ENCODE data around the gene UBE2L5. TPM values are rescaled to one million over a fixed set of nuclear protein-coding genes. Genes with fewer than 3 reads are reported as not detected.
"Not testable (repeated sequence)": the region's sequence is repeated elsewhere in the genome, so short reads cannot be mapped to it uniquely, and the experiment has no call there.

The UBE2L5 gene
- total RNA-seq, 1 donor from 2014 or later: not detected

DNA sequence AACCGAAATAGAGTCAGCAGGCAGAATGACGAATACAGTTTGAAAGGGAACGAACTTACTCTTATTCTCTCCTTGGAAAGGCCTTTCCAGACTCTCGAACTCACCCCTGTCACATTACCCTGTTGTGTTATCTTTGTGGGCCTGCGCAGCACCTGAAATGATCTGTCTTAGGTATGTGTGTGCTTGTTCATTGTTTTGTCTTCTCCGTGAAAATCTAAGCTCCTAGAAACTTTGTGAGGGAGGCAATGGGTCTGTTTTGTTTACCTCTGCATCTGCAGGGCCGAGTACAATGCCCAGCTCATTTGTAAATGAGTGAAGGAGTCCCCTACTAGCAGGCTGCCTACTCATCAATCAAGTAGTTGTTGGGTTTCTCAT is 23.8 kb downstream of the UBE2L5 start:
- Histone ChIP-seq H3K36me3 (no peaks in the 10 kb centered on the region), H3K4me1 (peaks cover 28% of the 10 kb centered on the region), H3K27me3 (no peaks in the 10 kb centered on the region), H3K4me3 (peak overlapping the region; percentile 40 to 47), H3K9me3 (no peaks in the 10 kb centered on the region), H3K27ac (peak overlapping the region; percentile 85)
- DNase-seq (ENCODE audit: extremely low spot score in 2 of 2): no peak
- TF ChIP-seq, protein P1, sequence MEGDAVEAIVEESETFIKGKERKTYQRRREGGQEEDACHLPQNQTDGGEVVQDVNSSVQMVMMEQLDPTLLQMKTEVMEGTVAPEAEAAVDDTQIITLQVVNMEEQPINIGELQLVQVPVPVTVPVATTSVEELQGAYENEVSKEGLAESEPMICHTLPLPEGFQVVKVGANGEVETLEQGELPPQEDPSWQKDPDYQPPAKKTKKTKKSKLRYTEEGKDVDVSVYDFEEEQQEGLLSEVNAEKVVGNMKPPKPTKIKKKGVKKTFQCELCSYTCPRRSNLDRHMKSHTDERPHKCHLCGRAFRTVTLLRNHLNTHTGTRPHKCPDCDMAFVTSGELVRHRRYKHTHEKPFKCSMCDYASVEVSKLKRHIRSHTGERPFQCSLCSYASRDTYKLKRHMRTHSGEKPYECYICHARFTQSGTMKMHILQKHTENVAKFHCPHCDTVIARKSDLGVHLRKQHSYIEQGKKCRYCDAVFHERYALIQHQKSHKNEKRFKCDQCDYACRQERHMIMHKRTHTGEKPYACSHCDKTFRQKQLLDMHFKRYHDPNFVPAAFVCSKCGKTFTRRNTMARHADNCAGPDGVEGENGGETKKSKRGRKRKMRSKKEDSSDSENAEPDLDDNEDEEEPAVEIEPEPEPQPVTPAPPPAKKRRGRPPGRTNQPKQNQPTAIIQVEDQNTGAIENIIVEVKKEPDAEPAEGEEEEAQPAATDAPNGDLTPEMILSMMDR (IDR thresholded peaks at IDR 0.05): no peak
- TF ChIP-seq POLR2AphosphoS5 (IDR thresholded peaks at IDR 0.05; ENCODE audit: insufficient read depth in 1 of 2, low read depth in 1 of 2): peak; percentile 6 to 36
- intact Hi-C loops (cut with DNase I): no loop called here

DNA sequence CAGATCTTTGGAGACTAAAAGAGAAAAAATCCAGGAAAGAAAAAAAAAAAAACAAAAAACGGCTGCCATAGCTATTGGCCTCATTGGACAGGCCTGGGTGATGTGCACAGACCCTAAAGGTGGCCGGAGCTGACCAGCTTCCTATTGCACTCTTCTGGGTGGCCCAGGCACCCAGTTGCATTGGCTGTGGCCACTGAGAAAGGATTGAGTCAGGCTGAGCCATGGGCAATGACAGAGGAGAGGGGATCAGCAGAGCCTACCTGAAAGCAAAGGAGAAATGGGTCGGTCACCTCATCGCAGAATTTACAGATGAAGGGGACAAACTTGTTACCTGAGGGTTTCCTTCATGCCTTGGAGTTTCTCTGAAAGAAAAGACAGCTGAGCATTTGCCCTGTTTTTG is 26.1 kb downstream of the UBE2L5 start:
- Histone ChIP-seq H3K27ac (no peak overlapping the region), H3K4me1 (peaks cover 28% of the 10 kb centered on the region), H3K27me3 (no peaks in the 10 kb centered on the region), H3K36me3 (no peaks in the 10 kb centered on the region), H3K4me3 (no peak overlapping the region), H3K9me3 (no peaks in the 10 kb centered on the region)
- TF ChIP-seq POLR2AphosphoS5 (IDR thresholded peaks at IDR 0.05; ENCODE audit: insufficient read depth in 1 of 2, low read depth in 1 of 2) (no peak), POLR2A (IDR thresholded peaks at IDR 0.05) (no peak)
- TF ChIP-seq, protein P1 (IDR thresholded peaks at IDR 0.05): no peak
- DNase-seq (ENCODE audit: extremely low spot score in 2 of 2): peak in 1 of 2 donors; percentile 58
- intact Hi-C loops (cut with DNase I): no loop called here

DNA sequence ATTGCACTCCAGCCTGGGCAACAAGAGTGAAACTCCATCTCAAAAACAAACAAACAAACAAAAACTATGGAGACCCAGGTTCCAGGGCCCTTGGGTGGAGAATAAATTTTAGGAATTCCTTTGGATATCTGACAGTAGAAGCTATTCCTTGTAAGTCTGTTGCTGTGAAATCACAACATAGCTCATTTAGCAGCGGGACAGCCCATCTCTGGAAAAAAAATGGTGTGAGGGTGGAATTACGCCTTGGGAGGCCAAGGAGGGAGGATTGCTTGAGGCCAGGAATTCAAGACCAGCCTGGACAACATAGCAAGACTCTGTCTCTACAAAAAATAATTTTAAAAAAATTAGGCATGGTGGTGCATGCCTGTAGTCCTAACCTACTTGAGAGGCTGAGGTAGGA is 27.8 kb downstream of the UBE2L5 start:
- no peaks in the 10 kb centered on the region for H3K36me3 ChIP-seq
- intact Hi-C loops (cut with DNase I): no loop called here
- no peak overlapping the region for H3K27ac ChIP-seq
- peaks cover 26% of the 10 kb centered on the region for H3K4me1 ChIP-seq
- H3K9me3 ChIP-seq: no peaks in the 10 kb centered on the region
- no peaks in the 10 kb centered on the region for H3K27me3 ChIP-seq
- TF ChIP-seq POLR2A (IDR thresholded peaks at IDR 0.05) (no peak), POLR2AphosphoS5 (IDR thresholded peaks at IDR 0.05; ENCODE audit: insufficient read depth in 1 of 2, low read depth in 1 of 2) (no peak)
- TF ChIP-seq, protein P1 (IDR thresholded peaks at IDR 0.05): no peak
- H3K4me3 ChIP-seq: no peak overlapping the region
- peak in 1 of 2 donors; percentile 10 for DNase-seq (ENCODE audit: extremely low spot score in 2 of 2)

DNA sequence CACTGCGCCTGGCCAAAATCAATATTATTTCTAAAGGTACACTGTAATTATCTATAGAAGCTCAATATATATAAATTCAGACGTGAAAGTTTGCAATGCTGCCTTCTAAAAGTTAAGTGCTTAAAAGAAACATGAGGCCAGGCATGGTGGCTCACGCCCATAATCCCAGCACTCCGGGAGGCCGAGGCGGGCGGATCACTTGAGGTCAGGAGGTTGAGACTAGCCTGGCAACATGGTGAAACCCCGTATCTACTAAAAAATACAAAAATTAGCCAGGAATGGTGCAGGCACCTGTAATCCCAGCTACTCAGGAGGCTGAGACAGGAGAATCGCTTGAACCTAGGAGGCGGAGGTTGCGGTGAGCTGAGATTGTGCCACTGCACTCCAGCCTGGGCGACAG is 29.2 kb downstream of the UBE2L5 start:
- H3K4me3 ChIP-seq; H3K27ac ChIP-seq; H3K36me3 ChIP-seq; intact Hi-C loops (cut with DNase I); H3K27me3 ChIP-seq; H3K9me3 ChIP-seq: not testable (repeated sequence)
- DNase-seq (ENCODE audit: extremely low spot score in 2 of 2): peak in 1 of 2 donors; percentile 44
- peaks cover 12% of the 10 kb centered on the region for H3K4me1 ChIP-seq

DNA sequence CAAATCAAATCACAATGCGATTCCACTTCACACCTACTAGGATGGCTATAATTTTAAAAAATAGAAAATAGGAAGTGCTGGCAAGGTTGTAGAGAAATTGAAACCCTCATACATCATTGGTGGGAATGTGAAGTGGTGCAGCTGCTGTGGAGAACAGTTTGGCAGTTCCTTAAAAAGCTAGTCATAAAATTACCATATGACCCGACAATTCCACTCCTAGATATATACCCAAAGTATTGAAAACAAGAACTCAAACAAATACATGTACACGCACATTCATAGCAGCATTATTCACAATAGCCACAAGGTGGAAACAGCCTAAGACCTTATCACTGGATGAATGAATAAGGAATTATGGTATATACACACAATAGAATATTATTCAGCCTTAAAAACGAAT is 31.4 kb downstream of the UBE2L5 start:
- TF ChIP-seq POLR2AphosphoS5 (IDR thresholded peaks at IDR 0.05; ENCODE audit: insufficient read depth in 1 of 2, low read depth in 1 of 2) (no peak), POLR2A (IDR thresholded peaks at IDR 0.05) (no peak)
- TF ChIP-seq, protein P1 (IDR thresholded peaks at IDR 0.05): no peak
- intact Hi-C loops (cut with DNase I): no loop called here

DNA sequence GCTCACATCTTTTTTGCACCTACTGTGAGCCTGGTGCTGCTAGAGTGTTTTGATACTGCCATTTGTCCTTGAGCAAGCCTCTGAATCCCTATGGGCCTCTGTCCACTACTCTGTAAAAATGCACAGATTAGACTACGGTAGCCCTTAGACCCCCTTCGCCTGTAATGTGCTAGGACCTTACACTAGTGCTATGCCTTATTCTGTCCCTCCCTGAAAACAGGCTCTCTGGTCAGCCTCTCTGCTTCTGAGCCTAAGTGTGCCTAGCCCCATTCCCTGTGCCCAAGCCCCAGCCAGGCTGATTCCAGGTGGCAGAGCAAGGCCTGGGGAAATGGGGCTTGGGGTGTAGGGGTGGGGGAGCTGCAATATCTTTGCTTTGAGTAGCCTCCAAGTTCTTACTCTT is 32.7 kb downstream of the UBE2L5 start:
- intact Hi-C loops (cut with DNase I): no loop called here
- Histone ChIP-seq H3K36me3 (peaks cover 0 to 9% of the 10 kb centered on the region in 2 donors), H3K4me3 (no peak overlapping the region), H3K4me1 (peaks cover 9% of the 10 kb centered on the region), H3K9me3 (no peaks in the 10 kb centered on the region), H3K27me3 (no peaks in the 10 kb centered on the region), H3K27ac (no peak overlapping the region)
- peak in 1 of 2 donors; percentile 62 for DNase-seq (ENCODE audit: extremely low spot score in 2 of 2)
- TF ChIP-seq POLR2A (IDR thresholded peaks at IDR 0.05) (no peak), POLR2AphosphoS5 (IDR thresholded peaks at IDR 0.05; ENCODE audit: insufficient read depth in 1 of 2, low read depth in 1 of 2) (no peak)
- TF ChIP-seq, protein P1 (IDR thresholded peaks at IDR 0.05): no peak

More for the DNA sequence above, 31.4 kb downstream of the UBE2L5 start:
- no peak for DNase-seq (ENCODE audit: extremely low spot score in 2 of 2)
- Histone ChIP-seq H3K4me1 (no peaks in the 10 kb centered on the region), H3K4me3 (no peak overlapping the region), H3K9me3 (no peaks in the 10 kb centered on the region), H3K36me3 (peaks cover 0 to 9% of the 10 kb centered on the region in 2 donors), H3K27me3 (no peaks in the 10 kb centered on the region), H3K27ac (no peak overlapping the region)

All from vagina (tissue), 2 donors.